HG03060 (cell line): ENCODE data around the gene RDH16.
"Not testable (repeated sequence)": the region's sequence is repeated elsewhere in the genome, so short reads cannot be mapped to it uniquely, and the experiment has no call there.

Source experiments
- ATAC-seq: cut with Tn5 transposase; IDR thresholded peaks from one replicate; pipeline ENCODE4 v1.9.1; 2021; ENCODE audit warnings: low read depth, moderate number of reproducible peaks; ENCODE audit not compliant: unreplicated experiment

The RDH16 gene

GRCh38 chr12:56927281-56927680 is 30.1 kb downstream of the RDH16 start:
- no peak for ATAC-seq

GRCh38 chr12:56922031-56922430 is 35.4 kb downstream of the RDH16 start:
- no peak for ATAC-seq

GRCh38 chr12:56921346-56921745 is 36.1 kb downstream of the RDH16 start:
- ATAC-seq, result no peak

GRCh38 chr12:56918139-56918538 is 39.3 kb downstream of the RDH16 start:
- not testable (repeated sequence) for ATAC-seq

- ATAC-seq, result no peak
These were observed 40.4 kb downstream of the RDH16 start for GRCh38 chr12:56916996-56917333.

GRCh38 chr12:56916296-56916995 is 41.0 kb downstream of the RDH16 start:
- no peak for ATAC-seq

GRCh38 chr12:56914724-56915123 is 42.7 kb downstream of the RDH16 start:
- no peak for ATAC-seq

- ATAC-seq, result no peak
These were observed 43.2 kb downstream of the RDH16 start for GRCh38 chr12:56914256-56914655.

GRCh38 chr12:56909403-56909802 is 48.0 kb downstream of the RDH16 start:
- ATAC-seq, result not testable (repeated sequence)

- no peak for ATAC-seq
These were observed 49.3 kb downstream of the RDH16 start for GRCh38 chr12:56908136-56908535.

- ATAC-seq, result no peak
These were observed 51.6 kb downstream of the RDH16 start for GRCh38 chr12:56905852-56906251.

GRCh38 chr12:56903374-56903773 is 54.0 kb downstream of the RDH16 start:
- ATAC-seq, result no peak
